Measurements from ENCODE around the gene ARID3C. TPM values are rescaled to one million over a fixed set of nuclear protein-coding genes. Genes with fewer than 3 reads are reported as not detected.

ARID3C gene
- total and polyA plus RNA-seq, 2 experiments from 2014 or later, result 0.49 TPM; not detected in 1

DNA sequence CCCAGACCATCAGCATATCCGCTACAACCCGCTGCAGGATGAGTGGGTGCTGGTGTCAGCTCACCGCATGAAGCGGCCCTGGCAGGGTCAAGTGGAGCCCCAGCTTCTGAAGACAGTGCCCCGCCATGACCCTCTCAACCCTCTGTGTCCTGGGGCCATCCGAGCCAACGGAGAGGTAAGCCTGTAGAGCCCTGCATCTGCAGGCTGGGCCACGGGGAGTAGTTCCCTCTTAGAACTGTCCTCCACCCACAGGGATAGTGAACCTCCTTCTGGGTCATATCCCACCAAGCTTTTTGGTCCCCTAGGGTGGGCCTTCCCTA, 18.2 kb upstream of the ARID3C start:
- no peak for TF ChIP-seq EZH2phosphoT487 (IDR thresholded peaks at IDR 0.05; ENCODE audit: unreplicated experiment)
- Histone ChIP-seq H4K20me1 (replicated peaks; ENCODE audit: insufficient read depth) (no peaks in the 10 kb centered on the region; the same call in 1 of the 2 replicates), H3K4me2 (peak overlapping the region; percentile 94), H3K4me1 (ENCODE audit: insufficient read depth) (peaks cover 24% of the 10 kb centered on the region), H3K9me2 (ENCODE audit: insufficient read depth) (no peaks in the 10 kb centered on the region), H3K79me2 (replicated peaks; ENCODE audit: insufficient read depth) (peaks cover 6% of the 10 kb centered on the region), H3K36me3 (ENCODE audit: insufficient read depth) (peaks cover 3% of the 10 kb centered on the region; the same call in 1 of the 2 replicates), H2AFZ (peak overlapping the region; percentile 99; the same call in 1 of the 2 replicates), H3K27me3 (ENCODE audit: insufficient read depth) (no peaks in the 10 kb centered on the region), H3F3A (replicated peaks; ENCODE audit: low read depth) (peaks cover 8% of the 10 kb centered on the region; the same call in 1 of the 2 replicates), H3K4me3 (peak overlapping the region; percentile 96), H3K27ac (ENCODE audit: low read depth) (peak overlapping the region; percentile 85)
- Mint-ChIP-seq H3K27ac (no peak overlapping the region; the same call in 1 of the 2 replicates), H3K4me3 (peak overlapping the region; percentile 89), H3K36me3 (ENCODE audit: low read depth) (peaks cover 26% of the 10 kb centered on the region), H3K4me1 (peaks cover 40% of the 10 kb centered on the region), H3K9me3 (no peaks in the 10 kb centered on the region; the same call in 2 of the 3 replicates), H3K27me3 (ENCODE audit: insufficient read depth, low read depth, poor library complexity) (peaks cover 8% of the 10 kb centered on the region)
- DNase-seq (ENCODE audit: low spot score) (no peak), ATAC-seq (peak; percentile 4)

DNA sequence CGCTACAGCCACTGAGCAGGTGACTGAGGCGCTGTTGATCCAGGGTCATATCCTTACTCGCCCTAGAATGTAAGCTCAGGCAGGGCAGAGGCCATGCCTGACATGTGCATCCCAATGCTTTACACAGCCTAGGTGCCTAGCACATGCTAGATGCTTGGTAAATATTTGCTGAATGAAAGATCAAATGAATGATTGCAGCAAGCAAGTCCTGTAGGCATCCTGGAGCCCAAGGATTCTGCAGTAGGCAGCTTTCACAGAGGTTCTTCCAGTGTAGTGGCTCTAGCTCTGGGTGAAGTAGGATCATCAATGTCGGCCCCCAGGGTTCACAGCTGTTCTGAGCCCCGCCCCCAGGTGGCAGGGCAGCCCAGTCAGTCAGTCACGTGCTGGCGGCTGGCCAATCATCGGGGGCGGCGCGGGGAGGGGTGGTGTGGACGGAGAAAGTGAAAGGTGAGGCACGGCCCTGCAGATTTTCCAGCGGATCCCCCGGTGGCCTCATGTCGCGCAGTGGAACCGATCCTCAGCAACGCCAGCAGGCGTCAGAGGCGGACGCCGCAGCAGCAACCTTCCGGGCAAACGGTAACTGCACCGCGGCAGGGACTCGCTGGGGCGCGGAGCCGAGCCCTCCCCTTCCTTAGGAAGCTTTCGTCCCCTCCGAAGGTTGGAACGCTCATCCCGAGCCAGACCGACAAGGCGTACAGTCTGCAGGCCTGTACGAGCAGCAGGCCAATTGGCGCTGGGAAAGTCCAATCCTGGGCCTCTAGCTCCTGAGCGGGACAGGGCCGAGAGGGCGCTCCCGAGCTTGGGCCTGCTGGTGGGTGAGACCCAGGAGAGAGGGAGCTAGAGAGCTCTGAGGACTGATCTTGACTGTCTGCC, 17.6 kb upstream of the ARID3C start, which contains the start of gene GALT:
Gene GALT, plus strand, starts transcription at position 465 of the 873 bp plus-strand sequence. Its CDS starts 30 bp downstream, at position 495.
- Histone ChIP-seq H3K27ac (ENCODE audit: low read depth) (peak within 1 kb of the TSS; percentile 85), H2AFZ (peak within 1 kb of the TSS; percentile 99)
- peak; percentile 37; the same call in 1 of the 2 replicates for TF ChIP-seq CREB1 (CRISPR knock-in tag; IDR thresholded peaks at IDR 0.05; ENCODE audit: low read depth)
- TF ChIP-seq, protein P1, sequence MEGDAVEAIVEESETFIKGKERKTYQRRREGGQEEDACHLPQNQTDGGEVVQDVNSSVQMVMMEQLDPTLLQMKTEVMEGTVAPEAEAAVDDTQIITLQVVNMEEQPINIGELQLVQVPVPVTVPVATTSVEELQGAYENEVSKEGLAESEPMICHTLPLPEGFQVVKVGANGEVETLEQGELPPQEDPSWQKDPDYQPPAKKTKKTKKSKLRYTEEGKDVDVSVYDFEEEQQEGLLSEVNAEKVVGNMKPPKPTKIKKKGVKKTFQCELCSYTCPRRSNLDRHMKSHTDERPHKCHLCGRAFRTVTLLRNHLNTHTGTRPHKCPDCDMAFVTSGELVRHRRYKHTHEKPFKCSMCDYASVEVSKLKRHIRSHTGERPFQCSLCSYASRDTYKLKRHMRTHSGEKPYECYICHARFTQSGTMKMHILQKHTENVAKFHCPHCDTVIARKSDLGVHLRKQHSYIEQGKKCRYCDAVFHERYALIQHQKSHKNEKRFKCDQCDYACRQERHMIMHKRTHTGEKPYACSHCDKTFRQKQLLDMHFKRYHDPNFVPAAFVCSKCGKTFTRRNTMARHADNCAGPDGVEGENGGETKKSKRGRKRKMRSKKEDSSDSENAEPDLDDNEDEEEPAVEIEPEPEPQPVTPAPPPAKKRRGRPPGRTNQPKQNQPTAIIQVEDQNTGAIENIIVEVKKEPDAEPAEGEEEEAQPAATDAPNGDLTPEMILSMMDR (conservative IDR thresholded peaks at IDR 0.05; ENCODE audit: low read depth in 2 of 2), result peak; percentile 42 to 67
- TF ChIP-seq, protein P2, sequence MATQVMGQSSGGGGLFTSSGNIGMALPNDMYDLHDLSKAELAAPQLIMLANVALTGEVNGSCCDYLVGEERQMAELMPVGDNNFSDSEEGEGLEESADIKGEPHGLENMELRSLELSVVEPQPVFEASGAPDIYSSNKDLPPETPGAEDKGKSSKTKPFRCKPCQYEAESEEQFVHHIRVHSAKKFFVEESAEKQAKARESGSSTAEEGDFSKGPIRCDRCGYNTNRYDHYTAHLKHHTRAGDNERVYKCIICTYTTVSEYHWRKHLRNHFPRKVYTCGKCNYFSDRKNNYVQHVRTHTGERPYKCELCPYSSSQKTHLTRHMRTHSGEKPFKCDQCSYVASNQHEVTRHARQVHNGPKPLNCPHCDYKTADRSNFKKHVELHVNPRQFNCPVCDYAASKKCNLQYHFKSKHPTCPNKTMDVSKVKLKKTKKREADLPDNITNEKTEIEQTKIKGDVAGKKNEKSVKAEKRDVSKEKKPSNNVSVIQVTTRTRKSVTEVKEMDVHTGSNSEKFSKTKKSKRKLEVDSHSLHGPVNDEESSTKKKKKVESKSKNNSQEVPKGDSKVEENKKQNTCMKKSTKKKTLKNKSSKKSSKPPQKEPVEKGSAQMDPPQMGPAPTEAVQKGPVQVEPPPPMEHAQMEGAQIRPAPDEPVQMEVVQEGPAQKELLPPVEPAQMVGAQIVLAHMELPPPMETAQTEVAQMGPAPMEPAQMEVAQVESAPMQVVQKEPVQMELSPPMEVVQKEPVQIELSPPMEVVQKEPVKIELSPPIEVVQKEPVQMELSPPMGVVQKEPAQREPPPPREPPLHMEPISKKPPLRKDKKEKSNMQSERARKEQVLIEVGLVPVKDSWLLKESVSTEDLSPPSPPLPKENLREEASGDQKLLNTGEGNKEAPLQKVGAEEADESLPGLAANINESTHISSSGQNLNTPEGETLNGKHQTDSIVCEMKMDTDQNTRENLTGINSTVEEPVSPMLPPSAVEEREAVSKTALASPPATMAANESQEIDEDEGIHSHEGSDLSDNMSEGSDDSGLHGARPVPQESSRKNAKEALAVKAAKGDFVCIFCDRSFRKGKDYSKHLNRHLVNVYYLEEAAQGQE (IDR thresholded peaks at IDR 0.05; ENCODE audit: unreplicated experiment), result no peak
- peak; percentile 88 for TF ChIP-seq POLR2AphosphoS5 (IDR thresholded peaks at IDR 0.05; ENCODE audit: low read depth)
- TF ChIP-seq ZNF114 (CRISPR knock-in tag; IDR thresholded peaks at IDR 0.05), result no peak
- TF ChIP-seq ZNF331 (CRISPR knock-in tag; IDR thresholded peaks at IDR 0.05; ENCODE audit: low read depth), result no peak
- TF ChIP-seq, protein P3, sequence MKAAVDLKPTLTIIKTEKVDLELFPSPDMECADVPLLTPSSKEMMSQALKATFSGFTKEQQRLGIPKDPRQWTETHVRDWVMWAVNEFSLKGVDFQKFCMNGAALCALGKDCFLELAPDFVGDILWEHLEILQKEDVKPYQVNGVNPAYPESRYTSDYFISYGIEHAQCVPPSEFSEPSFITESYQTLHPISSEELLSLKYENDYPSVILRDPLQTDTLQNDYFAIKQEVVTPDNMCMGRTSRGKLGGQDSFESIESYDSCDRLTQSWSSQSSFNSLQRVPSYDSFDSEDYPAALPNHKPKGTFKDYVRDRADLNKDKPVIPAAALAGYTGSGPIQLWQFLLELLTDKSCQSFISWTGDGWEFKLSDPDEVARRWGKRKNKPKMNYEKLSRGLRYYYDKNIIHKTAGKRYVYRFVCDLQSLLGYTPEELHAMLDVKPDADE (IDR thresholded peaks at IDR 0.05), result 0 out of 2 replicates have a peak, but pooled peaks have one; percentile 26
- TF ChIP-seq EZH2phosphoT487 (IDR thresholded peaks at IDR 0.05; ENCODE audit: unreplicated experiment), result no peak

More for the DNA sequence above, 17.6 kb upstream of the ARID3C start, which contains the start of gene GALT:
- Histone ChIP-seq H3K27me3 (ENCODE audit: insufficient read depth) (no peaks in the 10 kb centered on the region), H3K4me2 (peak within 1 kb of the TSS; percentile 94), H3K4me3 (peak within 1 kb of the TSS; percentile 96), H3K79me2 (replicated peaks; ENCODE audit: insufficient read depth) (peaks cover 6% of the 10 kb centered on the region), H4K20me1 (replicated peaks; ENCODE audit: insufficient read depth) (no peaks in the 10 kb centered on the region; the same call in 1 of the 2 replicates), H3K9me2 (ENCODE audit: insufficient read depth) (no peaks in the 10 kb centered on the region), H3K4me1 (ENCODE audit: insufficient read depth) (peaks cover 24% of the 10 kb centered on the region), H3F3A (replicated peaks; ENCODE audit: low read depth) (peaks cover 8% of the 10 kb centered on the region; the same call in 1 of the 2 replicates), H3K36me3 (ENCODE audit: insufficient read depth) (peaks cover 3% of the 10 kb centered on the region; the same call in 1 of the 2 replicates)
- Mint-ChIP-seq H3K4me3 (peak within 1 kb of the TSS; percentile 89), H3K36me3 (ENCODE audit: low read depth) (peaks cover 26% of the 10 kb centered on the region), H3K4me1 (peaks cover 36% of the 10 kb centered on the region), H3K27ac (peak within 1 kb of the TSS; percentile 82), H3K27me3 (ENCODE audit: insufficient read depth, low read depth, poor library complexity) (peaks cover 8% of the 10 kb centered on the region), H3K9me3 (no peaks in the 10 kb centered on the region; the same call in 2 of the 3 replicates)
- ATAC-seq (peak; percentile 86), DNase-seq (ENCODE audit: low spot score) (peak; percentile 96)

All from GM23338 (cell line).